Lower leg skin (tissue), 4 donors: ENCODE results near the gene IFNG-AS1. TPM values are rescaled to one million over a fixed set of nuclear protein-coding genes. Genes with fewer than 3 reads are reported as not detected.

Experiments
- DNase-seq, 2 donors: peaks; one replicate each; pipeline ENCODE4 v3.0.0-alpha.2; 2019; ENCODE audit warnings: low spot score in 2 of 2
- H3K4me3 ChIP-seq: fragments of 200-600 bp; sonication (generic); 2 replicates; pipeline ENCODE4 v1.5.1; 2017; ENCODE audit warnings: mild to moderate bottlenecking, low read depth; ENCODE audit not compliant: poor library complexity, severe bottlenecking
- POLR2A ChIP-seq, 2 donors: fragments of 450-650 bp; IDR thresholded peaks; one replicate each; pipeline ENCODE4 v1.6.1; 2016 to 2017; ENCODE audit warnings: antibody characterized with exemption in 2 of 2, mild to moderate bottlenecking in 1 of 2, moderate library complexity in 1 of 2
- WGBS, 2 donors: methylation state at CpG; one replicate each; pipeline ENCODE4 v1.1.5; 2018; 5-methylcytosine and 5-hydroxymethylcytosine counted together
- intact Hi-C: fragments of 100-400 bp; cut with DNase I; formaldehyde crosslinking; loops from one replicate; pipeline ENCODE4 v1.15.0; 2023; ENCODE audit warnings: low total_unique reads
- total RNA-seq, 4 donors: library from RNA; depleted of rRNA; stranded (reverse); fragments of >200 nt; gene quantifications; one replicate each; pipeline ENCODE4 v1.1.0, GENCODE V29; 2016
- TF ChIP-seq, protein P1 (sequence below), 3 donors: fragments of 450-650 bp; IDR thresholded peaks; one replicate each; pipeline ENCODE4 v1.5.1; 2016; ENCODE audit warnings: antibody characterized with exemption in 3 of 3, mild to moderate bottlenecking in 3 of 3, moderate library complexity in 2 of 3

The IFNG-AS1 gene
- total RNA-seq, 4 donors from 2014 or later = 0.37 to 0.58 TPM; not detected in 2

- DNase-seq = no peak
- TF ChIP-seq, protein P1, sequence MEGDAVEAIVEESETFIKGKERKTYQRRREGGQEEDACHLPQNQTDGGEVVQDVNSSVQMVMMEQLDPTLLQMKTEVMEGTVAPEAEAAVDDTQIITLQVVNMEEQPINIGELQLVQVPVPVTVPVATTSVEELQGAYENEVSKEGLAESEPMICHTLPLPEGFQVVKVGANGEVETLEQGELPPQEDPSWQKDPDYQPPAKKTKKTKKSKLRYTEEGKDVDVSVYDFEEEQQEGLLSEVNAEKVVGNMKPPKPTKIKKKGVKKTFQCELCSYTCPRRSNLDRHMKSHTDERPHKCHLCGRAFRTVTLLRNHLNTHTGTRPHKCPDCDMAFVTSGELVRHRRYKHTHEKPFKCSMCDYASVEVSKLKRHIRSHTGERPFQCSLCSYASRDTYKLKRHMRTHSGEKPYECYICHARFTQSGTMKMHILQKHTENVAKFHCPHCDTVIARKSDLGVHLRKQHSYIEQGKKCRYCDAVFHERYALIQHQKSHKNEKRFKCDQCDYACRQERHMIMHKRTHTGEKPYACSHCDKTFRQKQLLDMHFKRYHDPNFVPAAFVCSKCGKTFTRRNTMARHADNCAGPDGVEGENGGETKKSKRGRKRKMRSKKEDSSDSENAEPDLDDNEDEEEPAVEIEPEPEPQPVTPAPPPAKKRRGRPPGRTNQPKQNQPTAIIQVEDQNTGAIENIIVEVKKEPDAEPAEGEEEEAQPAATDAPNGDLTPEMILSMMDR (IDR thresholded peaks at IDR 0.05) = no peak
- TF ChIP-seq POLR2A (IDR thresholded peaks at IDR 0.05) = no peak
- intact Hi-C loops = no loop called here
- H3K4me3 ChIP-seq = no peak overlapping the region
- WGBS, 2 donors = 94 to 95% methylated on average over 4 of the region's 4 CpGs
These were observed 26.9 kb downstream of the IFNG-AS1 start for GRCh38 chr12:68016136-68016535.

GRCh38 chr12:68018315-68018714 is 29.1 kb downstream of the IFNG-AS1 start:
- intact Hi-C loops = no loop called here
- TF ChIP-seq POLR2A (IDR thresholded peaks at IDR 0.05) = no peak
- TF ChIP-seq, protein P1 (IDR thresholded peaks at IDR 0.05) = no peak

DNA sequence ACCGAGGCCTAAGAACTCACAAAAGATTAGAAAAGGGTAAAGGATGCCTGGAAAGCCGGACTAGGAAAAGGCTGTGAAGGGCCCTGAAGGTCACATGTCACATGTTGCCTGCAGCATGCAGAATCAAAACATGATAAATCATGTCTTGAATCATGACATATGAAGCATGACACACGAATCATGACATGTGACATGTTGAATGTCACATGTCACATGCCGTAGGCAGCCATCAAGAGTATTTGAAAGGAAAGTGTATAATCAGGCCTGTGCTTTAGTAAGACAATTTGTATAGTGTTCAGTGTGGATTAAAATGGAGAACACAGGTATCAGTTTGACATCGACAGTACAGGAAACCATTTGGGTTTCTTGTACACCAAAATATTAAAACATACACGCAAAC is 30.8 kb downstream of the IFNG-AS1 start:
- intact Hi-C loops = no loop called here
- WGBS, 2 donors = 88 to 92% methylated on average over 6 of the region's 6 CpGs
- TF ChIP-seq POLR2A (IDR thresholded peaks at IDR 0.05) = no peak
- TF ChIP-seq, protein P1 (IDR thresholded peaks at IDR 0.05) = no peak
- H3K4me3 ChIP-seq = no peak overlapping the region
- DNase-seq = no peak

More at GRCh38 chr12:68018315-68018714, 29.1 kb downstream of the IFNG-AS1 start:
- no peak overlapping the region for H3K4me3 ChIP-seq
- DNase-seq = no peak

GRCh38 chr12:68020699-68021098 is 31.5 kb downstream of the IFNG-AS1 start:
- no peak for DNase-seq
- intact Hi-C loops = no loop called here
- no peak for TF ChIP-seq POLR2A (IDR thresholded peaks at IDR 0.05)
- TF ChIP-seq, protein P1 (IDR thresholded peaks at IDR 0.05) = no peak
- H3K4me3 ChIP-seq = no peak overlapping the region
- whole genome bisulfite sequencing, 2 donors = 56 to 68% methylated on average over 5 of the region's 5 CpGs

- 81% methylated on average over 7 of the region's 7 CpGs for WGBS, 2 donors
- TF ChIP-seq, protein P1 (IDR thresholded peaks at IDR 0.05) = no peak
- TF ChIP-seq POLR2A (IDR thresholded peaks at IDR 0.05) = no peak
These were observed 39.4 kb downstream of the IFNG-AS1 start for GRCh38 chr12:68028647-68029046.

DNA sequence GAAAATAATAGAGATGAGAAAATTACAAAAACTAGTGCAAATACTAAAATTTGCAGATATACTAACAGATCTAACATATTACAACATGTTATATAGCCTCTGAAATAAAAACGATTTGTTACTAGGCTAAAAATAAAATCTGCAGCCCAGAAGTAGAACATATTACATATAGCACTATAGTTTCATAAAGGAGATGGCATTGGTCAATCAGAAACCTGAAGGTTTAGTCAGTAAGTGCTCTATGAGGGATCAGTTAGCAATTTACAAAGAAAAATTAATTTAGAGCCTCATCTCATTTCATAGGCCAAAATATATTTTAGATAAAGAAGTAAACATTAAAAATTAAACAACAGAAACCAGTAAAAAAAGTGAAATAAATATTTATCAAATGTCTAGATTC is 41.0 kb downstream of the IFNG-AS1 start:
- DNase-seq = no peak
- intact Hi-C loops = no loop called here
- WGBS, 2 donors = 67 to 72% methylated on average over 1 of the region's 1 CpG
- no peak overlapping the region for H3K4me3 ChIP-seq
- TF ChIP-seq, protein P1 (IDR thresholded peaks at IDR 0.05) = no peak
- TF ChIP-seq POLR2A (IDR thresholded peaks at IDR 0.05) = no peak

More at GRCh38 chr12:68028647-68029046, 39.4 kb downstream of the IFNG-AS1 start:
- no peak overlapping the region for H3K4me3 ChIP-seq
- intact Hi-C loops = no loop called here
- no peak for DNase-seq
